Spinal cord (tissue), 10 donors: Measurements from ENCODE around the gene KATNB1. TPM values are rescaled to one million over a fixed set of nuclear protein-coding genes. Genes with fewer than 3 reads are reported as not detected.

Experiments used
- DNase-seq, 6 donors: peaks; one replicate each; pipeline versions ENCODE4 v3.0.0 to v3.0.0-alpha.2; 2013 to 2015; ENCODE audit warnings: low spot score in 6 of 6, low read depth in 4 of 6
- H3K27ac ChIP-seq: one replicate; pipeline ENCODE4 v1.5.1; 2013; ENCODE audit warnings: low read depth, low read length, control low read depth
- H3K27me3 ChIP-seq: one replicate; pipeline ENCODE4 v1.6.1; 2013; ENCODE audit warnings: low read length; ENCODE audit not compliant: control insufficient read depth, insufficient read depth
- H3K36me3 ChIP-seq: one replicate; pipeline ENCODE4 v1.6.1; 2013; ENCODE audit warnings: low read length; ENCODE audit not compliant: control insufficient read depth, insufficient read depth
- H3K4me1 ChIP-seq: one replicate; pipeline ENCODE4 v1.6.1; 2013; ENCODE audit warnings: low read length; ENCODE audit not compliant: control insufficient read depth, insufficient read depth
- H3K4me3 ChIP-seq: one replicate; pipeline ENCODE4 v1.5.1; 2013; ENCODE audit warnings: low read depth, low read length, control low read depth
- H3K9me3 ChIP-seq: one replicate; pipeline ENCODE4 v1.6.1; 2013; ENCODE audit warnings: low read length; ENCODE audit not compliant: control insufficient read depth, insufficient read depth
- WGBS: methylation state at CpG from one replicate; pipeline ENCODE4 v1.1.5; 2013; ENCODE audit warnings: missing lambda C conversion rate; ENCODE audit not compliant: insufficient coverage; 5-methylcytosine and 5-hydroxymethylcytosine counted together
- polyA plus RNA-seq, 2 donors: library from polyadenylated mRNA; unstranded; fragments of 120-200 nt; gene quantifications; one replicate each; pipeline ENCODE4 v1.2.1, GENCODE V29; 2013; ENCODE audit not compliant: insufficient read length in 2 of 2
- total RNA-seq, 2 donors: library from RNA; depleted of rRNA in 1 of 2; stranded (reverse); fragments of 120-200 nt in 1 of 2; fragments of >200 nt in 1 of 2; gene quantifications; one replicate each; pipeline versions ENCODE4 v1.2.3 to v1.2.4, GENCODE V29; 2013 to 2014
- donor health status: healthy.

Gene KATNB1
- total and polyA plus RNA-seq, 4 donors = 28.8 to 52.9 (median 43.0) TPM

GRCh38 chr16:57693550-57693949, 42.0 kb upstream of the KATNB1 start:
- Histone ChIP-seq H3K27me3 (no peaks in the 10 kb centered on the region), H3K4me3 (no peak overlapping the region), H3K4me1 (peaks cover 8% of the 10 kb centered on the region), H3K27ac (no peak overlapping the region), H3K36me3 (no peaks in the 10 kb centered on the region), H3K9me3 (no peaks in the 10 kb centered on the region)
- DNase-seq = peak in 1 of 6 donors; percentile 70
- 54% methylated on average over 3 of the region's 4 CpGs for WGBS

GRCh38 chr16:57694231-57694724, 41.3 kb upstream of the KATNB1 start:
- Histone ChIP-seq H3K4me3 (peak overlapping the region; percentile 42), H3K27ac (no peak overlapping the region), H3K4me1 (peaks cover 8% of the 10 kb centered on the region), H3K27me3 (no peaks in the 10 kb centered on the region), H3K9me3 (no peaks in the 10 kb centered on the region), H3K36me3 (no peaks in the 10 kb centered on the region)
- WGBS = 81% methylated on average over 7 of the region's 10 CpGs
- DNase-seq = no peak

- WGBS = 34% methylated on average over 5 of the region's 8 CpGs
Observed at GRCh38 chr16:57694725-57695679, 40.6 kb upstream of the KATNB1 start, which contains the start of gene DRC7. TSS of gene DRC7 (plus strand) at chr16:57694806. CDS start at chr16:57697950, 3,144 bp downstream.

GRCh38 chr16:57695680-57696069, 39.9 kb upstream of the KATNB1 start:
- DNase-seq = no peak
- peaks cover 8% of the 10 kb centered on the region for H3K4me1 ChIP-seq
- 100% methylated on average over 3 of the region's 5 CpGs for WGBS
- no peaks in the 10 kb centered on the region for H3K9me3 ChIP-seq
- H3K27ac ChIP-seq = no peak overlapping the region
- H3K27me3 ChIP-seq = no peaks in the 10 kb centered on the region
- H3K36me3 ChIP-seq = no peaks in the 10 kb centered on the region
- no peak overlapping the region for H3K4me3 ChIP-seq

More at GRCh38 chr16:57694725-57695679, 40.6 kb upstream of the KATNB1 start, which contains the start of gene DRC7:
- peak within 1 kb of the TSS; percentile 42 for H3K4me3 ChIP-seq
- peak; percentile 49 to 95 (median 70) for DNase-seq
- peaks cover 8% of the 10 kb centered on the region for H3K4me1 ChIP-seq
- H3K27ac ChIP-seq = no peak within 1 kb of the TSS
- no peaks in the 10 kb centered on the region for H3K36me3 ChIP-seq
- no peaks in the 10 kb centered on the region for H3K9me3 ChIP-seq
- H3K27me3 ChIP-seq = no peaks in the 10 kb centered on the region

GRCh38 chr16:57696240-57696639, 39.3 kb upstream of the KATNB1 start:
- no peak overlapping the region for H3K4me3 ChIP-seq
- 79% methylated on average over 5 of the region's 7 CpGs for WGBS
- peaks cover 8% of the 10 kb centered on the region for H3K4me1 ChIP-seq
- no peak overlapping the region for H3K27ac ChIP-seq
- H3K27me3 ChIP-seq = no peaks in the 10 kb centered on the region
- DNase-seq = no peak
- no peaks in the 10 kb centered on the region for H3K36me3 ChIP-seq
- no peaks in the 10 kb centered on the region for H3K9me3 ChIP-seq

GRCh38 chr16:57697896-57698537, 37.6 kb upstream of the KATNB1 start:
- H3K9me3 ChIP-seq = no peaks in the 10 kb centered on the region
- H3K27ac ChIP-seq = no peak overlapping the region
- no peaks in the 10 kb centered on the region for H3K27me3 ChIP-seq
- H3K4me3 ChIP-seq = no peak overlapping the region
- DNase-seq = no peak
- H3K4me1 ChIP-seq = peaks cover 8% of the 10 kb centered on the region
- H3K36me3 ChIP-seq = peaks cover 3% of the 10 kb centered on the region
- 92% methylated on average over 12 of the region's 17 CpGs for WGBS

- H3K27ac ChIP-seq = no peak overlapping the region
- H3K4me3 ChIP-seq = no peak overlapping the region
- 88% methylated on average over 16 of the region's 16 CpGs for WGBS
- peaks cover 8% of the 10 kb centered on the region for H3K4me1 ChIP-seq
- DNase-seq = no peak
- no peaks in the 10 kb centered on the region for H3K27me3 ChIP-seq
- no peaks in the 10 kb centered on the region for H3K9me3 ChIP-seq
- H3K36me3 ChIP-seq = peaks cover 3% of the 10 kb centered on the region
Observed at GRCh38 chr16:57698812-57699405, 36.7 kb upstream of the KATNB1 start.

- H3K36me3 ChIP-seq = peaks cover 3% of the 10 kb centered on the region
- H3K27ac ChIP-seq = no peak overlapping the region
- no peaks in the 10 kb centered on the region for H3K9me3 ChIP-seq
- no peak for DNase-seq
- H3K4me1 ChIP-seq = peaks cover 8% of the 10 kb centered on the region
- no peak overlapping the region for H3K4me3 ChIP-seq
- no peaks in the 10 kb centered on the region for H3K27me3 ChIP-seq
- 78% methylated on average over 3 of the region's 3 CpGs for WGBS
Observed at GRCh38 chr16:57699481-57699880, 36.1 kb upstream of the KATNB1 start.

GRCh38 chr16:57699899-57700298, 35.7 kb upstream of the KATNB1 start:
- no peak overlapping the region for H3K27ac ChIP-seq
- H3K36me3 ChIP-seq = peaks cover 3% of the 10 kb centered on the region
- DNase-seq = no peak
- H3K4me1 ChIP-seq = peaks cover 5% of the 10 kb centered on the region
- no peak overlapping the region for H3K4me3 ChIP-seq
- H3K9me3 ChIP-seq = no peaks in the 10 kb centered on the region
- WGBS = 90% methylated on average over 7 of the region's 7 CpGs
- no peaks in the 10 kb centered on the region for H3K27me3 ChIP-seq
